Measurements from ENCODE around the gene TGM5.
"Not testable (repeated sequence)": the region's sequence is repeated elsewhere in the genome, so short reads cannot be mapped to it uniquely, and the experiment has no call there.

TGM5 gene

GRCh38 chr15:43266834-43267233 is at the start of gene TGM5:
Gene TGM5 (minus strand): TSS chr15:43266928. CDS start chr15:43266849, 79 bp downstream.
- H3K4me3 ChIP-seq (ENCODE audit: low read depth, low read length), result no peak within 1 kb of the TSS
- no peak within 1 kb of the TSS for H3K27ac ChIP-seq (ENCODE audit: low read depth, low read length)
- H3K27me3 ChIP-seq (ENCODE audit: control insufficient read depth, insufficient read depth, low read length), result no peaks in the 10 kb centered on the region
- no peaks in the 10 kb centered on the region for H3K4me1 ChIP-seq (ENCODE audit: control insufficient read depth, insufficient read depth, low read length)
- no peaks in the 10 kb centered on the region for H3K9me3 ChIP-seq (ENCODE audit: control insufficient read depth, insufficient read depth, low read length)
- H3K9ac ChIP-seq (ENCODE audit: low read depth, low read length), result no peak within 1 kb of the TSS
- no peaks in the 10 kb centered on the region for H3K36me3 ChIP-seq (ENCODE audit: control insufficient read depth, insufficient read depth, low read length)

- Histone ChIP-seq H3K36me3 (ENCODE audit: control insufficient read depth, insufficient read depth, low read length) (no peaks in the 10 kb centered on the region), H3K27ac (ENCODE audit: low read depth, low read length) (no peak overlapping the region), H3K4me3 (ENCODE audit: low read depth, low read length) (no peak overlapping the region), H3K9me3 (ENCODE audit: control insufficient read depth, insufficient read depth, low read length) (no peaks in the 10 kb centered on the region), H3K27me3 (ENCODE audit: control insufficient read depth, insufficient read depth, low read length) (no peaks in the 10 kb centered on the region), H3K4me1 (ENCODE audit: control insufficient read depth, insufficient read depth, low read length) (no peaks in the 10 kb centered on the region), H3K9ac (ENCODE audit: low read depth, low read length) (no peak overlapping the region)
Measured at GRCh38 chr15:43314171-43314570, 47.4 kb upstream of the TGM5 start.

GRCh38 chr15:43312378-43312777 is 45.6 kb upstream of the TGM5 start:
- Histone ChIP-seq H3K36me3 (ENCODE audit: control insufficient read depth, insufficient read depth, low read length) (no peaks in the 10 kb centered on the region), H3K4me1 (ENCODE audit: control insufficient read depth, insufficient read depth, low read length) (no peaks in the 10 kb centered on the region), H3K9ac (ENCODE audit: low read depth, low read length) (no peak overlapping the region), H3K27ac (ENCODE audit: low read depth, low read length) (no peak overlapping the region), H3K27me3 (ENCODE audit: control insufficient read depth, insufficient read depth, low read length) (no peaks in the 10 kb centered on the region), H3K4me3 (ENCODE audit: low read depth, low read length) (no peak overlapping the region), H3K9me3 (ENCODE audit: control insufficient read depth, insufficient read depth, low read length) (no peaks in the 10 kb centered on the region)

- no peak within 1 kb of the TSS for H3K4me3 ChIP-seq (ENCODE audit: low read depth, low read length)
- H3K9ac ChIP-seq (ENCODE audit: low read depth, low read length), result no peak within 1 kb of the TSS
- H3K27ac ChIP-seq (ENCODE audit: low read depth, low read length), result no peak within 1 kb of the TSS
- peaks cover 6% of the 10 kb centered on the region for H3K4me1 ChIP-seq (ENCODE audit: control insufficient read depth, insufficient read depth, low read length)
- H3K36me3 ChIP-seq (ENCODE audit: control insufficient read depth, insufficient read depth, low read length), result no peaks in the 10 kb centered on the region
- no peaks in the 10 kb centered on the region for H3K9me3 ChIP-seq (ENCODE audit: control insufficient read depth, insufficient read depth, low read length)
- H3K27me3 ChIP-seq (ENCODE audit: control insufficient read depth, insufficient read depth, low read length), result no peaks in the 10 kb centered on the region
Measured at GRCh38 chr15:43302205-43302817, 35.6 kb upstream of the TGM5 start, which contains the start of gene TGM7. Gene TGM7 (minus strand): TSS chr15:43302255.

- Histone ChIP-seq H3K9me3 (ENCODE audit: control insufficient read depth, insufficient read depth, low read length) (no peaks in the 10 kb centered on the region), H3K4me1 (ENCODE audit: control insufficient read depth, insufficient read depth, low read length) (peaks cover 6% of the 10 kb centered on the region), H3K27me3 (ENCODE audit: control insufficient read depth, insufficient read depth, low read length) (no peaks in the 10 kb centered on the region), H3K36me3 (ENCODE audit: control insufficient read depth, insufficient read depth, low read length) (no peaks in the 10 kb centered on the region), H3K9ac (ENCODE audit: low read depth, low read length) (no peak overlapping the region), H3K27ac (ENCODE audit: low read depth, low read length) (no peak overlapping the region), H3K4me3 (ENCODE audit: low read depth, low read length) (no peak overlapping the region)
Measured at GRCh38 chr15:43299884-43300283, 33.2 kb upstream of the TGM5 start.

- no peak overlapping the region for H3K9ac ChIP-seq (ENCODE audit: low read depth, low read length)
Measured at GRCh38 chr15:43299411-43299810, 32.7 kb upstream of the TGM5 start.

GRCh38 chr15:43294091-43294706 is 27.5 kb upstream of the TGM5 start:
- no peaks in the 10 kb centered on the region; the same call in 1 of the 2 replicates for H3K27me3 ChIP-seq (ENCODE audit: control insufficient read depth, insufficient read depth, low read length)
- no peak overlapping the region for H3K27ac ChIP-seq (ENCODE audit: low read depth, low read length)
- H3K9me3 ChIP-seq (ENCODE audit: control insufficient read depth, insufficient read depth, low read length), result no peaks in the 10 kb centered on the region
- H3K36me3 ChIP-seq (ENCODE audit: control insufficient read depth, insufficient read depth, low read length), result no peaks in the 10 kb centered on the region
- no peak overlapping the region for H3K4me3 ChIP-seq (ENCODE audit: low read depth, low read length)
- H3K9ac ChIP-seq (ENCODE audit: low read depth, low read length), result no peak overlapping the region
- peaks cover 10% of the 10 kb centered on the region for H3K4me1 ChIP-seq (ENCODE audit: control insufficient read depth, insufficient read depth, low read length)

More at GRCh38 chr15:43299411-43299810, 32.7 kb upstream of the TGM5 start:
- no peaks in the 10 kb centered on the region for H3K9me3 ChIP-seq (ENCODE audit: control insufficient read depth, insufficient read depth, low read length)
- no peak overlapping the region for H3K27ac ChIP-seq (ENCODE audit: low read depth, low read length)
- H3K4me3 ChIP-seq (ENCODE audit: low read depth, low read length), result no peak overlapping the region
- H3K4me1 ChIP-seq (ENCODE audit: control insufficient read depth, insufficient read depth, low read length), result peaks cover 6% of the 10 kb centered on the region
- no peaks in the 10 kb centered on the region for H3K27me3 ChIP-seq (ENCODE audit: control insufficient read depth, insufficient read depth, low read length)
- H3K36me3 ChIP-seq (ENCODE audit: control insufficient read depth, insufficient read depth, low read length), result no peaks in the 10 kb centered on the region

GRCh38 chr15:43293432-43293831 is 26.7 kb upstream of the TGM5 start:
- Histone ChIP-seq H3K27me3 (ENCODE audit: control insufficient read depth, insufficient read depth, low read length) (no peaks in the 10 kb centered on the region; the same call in 1 of the 2 replicates), H3K9ac (ENCODE audit: low read depth, low read length) (no peak overlapping the region; the same call in 1 of the 2 replicates), H3K36me3 (ENCODE audit: control insufficient read depth, insufficient read depth, low read length) (no peaks in the 10 kb centered on the region), H3K4me1 (ENCODE audit: control insufficient read depth, insufficient read depth, low read length) (peaks cover 10% of the 10 kb centered on the region), H3K4me3 (ENCODE audit: low read depth, low read length) (peak overlapping the region; percentile 43), H3K27ac (ENCODE audit: low read depth, low read length) (no peak overlapping the region), H3K9me3 (ENCODE audit: control insufficient read depth, insufficient read depth, low read length) (no peaks in the 10 kb centered on the region)

- H3K9ac ChIP-seq (ENCODE audit: low read depth, low read length), result no peak overlapping the region
- no peak overlapping the region for H3K4me3 ChIP-seq (ENCODE audit: low read depth, low read length)
- peaks cover 4% of the 10 kb centered on the region; the same call in 1 of the 2 replicates for H3K4me1 ChIP-seq (ENCODE audit: control insufficient read depth, insufficient read depth, low read length)
- H3K9me3 ChIP-seq (ENCODE audit: control insufficient read depth, insufficient read depth, low read length), result no peaks in the 10 kb centered on the region
- H3K36me3 ChIP-seq (ENCODE audit: control insufficient read depth, insufficient read depth, low read length), result no peaks in the 10 kb centered on the region
- no peaks in the 10 kb centered on the region; the same call in 1 of the 2 replicates for H3K27me3 ChIP-seq (ENCODE audit: control insufficient read depth, insufficient read depth, low read length)
- H3K27ac ChIP-seq (ENCODE audit: low read depth, low read length), result no peak overlapping the region
Measured at GRCh38 chr15:43292375-43293078, 25.8 kb upstream of the TGM5 start.

- not testable (repeated sequence) for H3K27ac ChIP-seq (ENCODE audit: low read depth, low read length); H3K4me3 ChIP-seq (ENCODE audit: low read depth, low read length); H3K27me3 ChIP-seq (ENCODE audit: control insufficient read depth, insufficient read depth, low read length); H3K9ac ChIP-seq (ENCODE audit: low read depth, low read length); H3K4me1 ChIP-seq (ENCODE audit: control insufficient read depth, insufficient read depth, low read length); H3K9me3 ChIP-seq (ENCODE audit: control insufficient read depth, insufficient read depth, low read length); H3K36me3 ChIP-seq (ENCODE audit: control insufficient read depth, insufficient read depth, low read length)
Measured at GRCh38 chr15:43289656-43290055, 22.9 kb upstream of the TGM5 start.

- Histone ChIP-seq H3K9ac (ENCODE audit: low read depth, low read length) (no peak overlapping the region), H3K9me3 (ENCODE audit: control insufficient read depth, insufficient read depth, low read length) (no peaks in the 10 kb centered on the region), H3K27me3 (ENCODE audit: control insufficient read depth, insufficient read depth, low read length) (no peaks in the 10 kb centered on the region), H3K36me3 (ENCODE audit: control insufficient read depth, insufficient read depth, low read length) (no peaks in the 10 kb centered on the region), H3K4me1 (ENCODE audit: control insufficient read depth, insufficient read depth, low read length) (no peaks in the 10 kb centered on the region), H3K27ac (ENCODE audit: low read depth, low read length) (no peak overlapping the region), H3K4me3 (ENCODE audit: low read depth, low read length) (no peak overlapping the region)
Measured at GRCh38 chr15:43287254-43287653, 20.5 kb upstream of the TGM5 start.
